ENCODE data around the gene PROK1.

GRCh38 chr1:110409316-110409715 is 41.6 kb upstream of the PROK1 start:
- TF ChIP-seq CTCF (conservative IDR thresholded peaks at IDR 0.05; ENCODE audit: low read depth in 2 of 2) (no peak), EZH2 (IDR thresholded peaks at IDR 0.05; ENCODE audit: low read depth, unreplicated experiment) (no peak), EZH2phosphoT487 (IDR thresholded peaks at IDR 0.05; ENCODE audit: unreplicated experiment) (no peak)
